GM19468 (cell line): ENCODE results near the gene TAGLN.

Experiments used
- ATAC-seq: cut with Tn5 transposase; IDR thresholded peaks from one replicate; pipeline ENCODE4 v1.9.1; 2021; ENCODE audit warnings: mild to moderate bottlenecking, moderate library complexity, moderate number of reproducible peaks; ENCODE audit not compliant: unreplicated experiment; ENCODE audit errors: extremely low read depth

The TAGLN gene

GRCh38 chr11:117228091-117228490, 28.9 kb downstream of the TAGLN start:
- no peak for ATAC-seq

- no peak for ATAC-seq
Measured at GRCh38 chr11:117229411-117229810, 30.2 kb downstream of the TAGLN start.

GRCh38 chr11:117229931-117230285, 30.7 kb downstream of the TAGLN start:
- no peak for ATAC-seq

GRCh38 chr11:117230286-117230961, 31.3 kb downstream of the TAGLN start:
- ATAC-seq: no peak

- ATAC-seq: no peak
Measured at GRCh38 chr11:117230999-117231841, 32.0 kb downstream of the TAGLN start.

- peak; percentile 22 for ATAC-seq
Measured at GRCh38 chr11:117231842-117232091, 32.6 kb downstream of the TAGLN start, which contains the start of gene PCSK7. TSS of gene PCSK7 (minus strand) at chr11:117232073. CDS start at chr11:117229844, 2,229 bp downstream.

GRCh38 chr11:117232092-117232878, 33.1 kb downstream of the TAGLN start, which contains the start of gene RNF214:
TSS of gene RNF214 (plus strand) at chr11:117232671. CDS start at chr11:117234273, 1,602 bp downstream.
- peak; percentile 30 for ATAC-seq

GRCh38 chr11:117232911-117233409, 33.8 kb downstream of the TAGLN start:
- ATAC-seq: no peak

GRCh38 chr11:117238221-117238620, 39.1 kb downstream of the TAGLN start:
- no peak for ATAC-seq

GRCh38 chr11:117239295-117239694, 40.1 kb downstream of the TAGLN start:
- ATAC-seq: no peak

- no peak for ATAC-seq
Measured at GRCh38 chr11:117248341-117248740, 49.2 kb downstream of the TAGLN start.

GRCh38 chr11:117249571-117249970, 50.4 kb downstream of the TAGLN start:
- ATAC-seq: no peak

GRCh38 chr11:117251506-117251905, 52.3 kb downstream of the TAGLN start:
- ATAC-seq: no peak

GRCh38 chr11:117255966-117256365, 56.8 kb downstream of the TAGLN start:
- no peak for ATAC-seq

- ATAC-seq: no peak
Measured at GRCh38 chr11:117256573-117256972, 57.4 kb downstream of the TAGLN start.
